HepG2 (cell line): ENCODE results near the gene DEGS1. TPM values are rescaled to one million over a fixed set of nuclear protein-coding genes. Genes with fewer than 3 reads are reported as not detected.

ENCODE experiments used
- ATAD3A ChIP-seq: sonication (generic); formaldehyde crosslinking; IDR thresholded peaks from 2 replicates; pipeline ENCODE4 v1.4.0; 2020; ENCODE audit warnings: missing genetic modification reagents
- BCL3 ChIP-seq: sonication (generic); formaldehyde crosslinking; IDR thresholded peaks from 2 replicates; pipeline ENCODE4 v1.5.1; 2020; ENCODE audit warnings: mild to moderate bottlenecking, missing genetic modification reagents, moderate library complexity
- BORCS8-MEF2B ChIP-seq: sonication (generic); formaldehyde crosslinking; IDR thresholded peaks from 2 replicates; pipeline ENCODE4 v1.8.0; 2022; ENCODE audit warnings: mild to moderate bottlenecking, missing genetic modification reagents
- BRD4 ChIP-seq: sonication (generic); formaldehyde crosslinking; IDR thresholded peaks from 2 replicates; pipeline ENCODE4 v1.4.0; 2020; ENCODE audit warnings: missing genetic modification reagents
- HIC2 ChIP-seq: sonication (generic); formaldehyde crosslinking; IDR thresholded peaks from 2 replicates; pipeline ENCODE4 v1.9.0; 2022; ENCODE audit warnings: low read depth, missing genetic modification reagents
- KDM5B ChIP-seq: sonication (generic); formaldehyde crosslinking; IDR thresholded peaks from 2 replicates; pipeline ENCODE4 v1.4.0; 2020; ENCODE audit warnings: missing genetic modification reagents, mild to moderate bottlenecking, borderline replicate concordance
- KLF9 ChIP-seq: IDR thresholded peaks from 2 replicates; pipeline ENCODE4 v1.6.1; 2016; ENCODE audit warnings: low read depth
- MIXL1 ChIP-seq: IDR thresholded peaks from 2 replicates; pipeline ENCODE4 v1.6.1; 2016
- ONECUT2 ChIP-seq: sonication (generic); formaldehyde crosslinking; IDR thresholded peaks from 2 replicates; pipeline ENCODE4 v1.4.0; 2020; ENCODE audit warnings: missing genetic modification reagents
- PHF8 ChIP-seq: sonication (generic); formaldehyde crosslinking; IDR thresholded peaks from 2 replicates; pipeline ENCODE4 v1.5.0; 2020; ENCODE audit warnings: missing genetic modification reagents
- PITX1 ChIP-seq: sonication (generic); formaldehyde crosslinking; IDR thresholded peaks from 2 replicates; pipeline ENCODE4 v1.5.1; 2020; ENCODE audit warnings: mild to moderate bottlenecking, missing genetic modification reagents
- POLR2A ChIP-seq, 2 experiments: IDR thresholded peaks; 2 replicates each; pipeline ENCODE4 v1.6.1; 2011; ENCODE audit warnings: low read depth in 2 of 2, low read length in 2 of 2, mild to moderate bottlenecking in 1 of 2, moderate library complexity in 1 of 2; ENCODE audit not compliant: insufficient read depth in 1 of 2
- REPIN1 ChIP-seq: sonication (generic); formaldehyde crosslinking; IDR thresholded peaks from 2 replicates; pipeline ENCODE4 v1.8.0; 2022; ENCODE audit warnings: missing genetic modification reagents, low read depth, mild to moderate bottlenecking, borderline replicate concordance
- SAFB2 ChIP-seq: sonication (generic); formaldehyde crosslinking; IDR thresholded peaks from 2 replicates; pipeline ENCODE4 v1.5.1; 2020; ENCODE audit warnings: missing genetic modification reagents, low read depth, mild to moderate bottlenecking, borderline replicate concordance
- SKIL ChIP-seq: sonication (generic); formaldehyde crosslinking; IDR thresholded peaks from 2 replicates; pipeline ENCODE4 v1.8.0; 2022; ENCODE audit warnings: missing genetic modification reagents, mild to moderate bottlenecking, moderate library complexity, borderline replicate concordance
- TOE1 ChIP-seq: sonication (generic); formaldehyde crosslinking; IDR thresholded peaks from 2 replicates; pipeline ENCODE4 v1.4.0; 2020; ENCODE audit warnings: mild to moderate bottlenecking, missing genetic modification reagents
- ZNF136 ChIP-seq: sonication (generic); formaldehyde crosslinking; IDR thresholded peaks from 2 replicates; pipeline ENCODE4 v1.8.1; 2022; ENCODE audit warnings: low read depth, mild to moderate bottlenecking, moderate library complexity, missing genetic modification reagents
- ZNF18 ChIP-seq: sonication (generic); formaldehyde crosslinking; IDR thresholded peaks from 2 replicates; pipeline ENCODE4 v1.8.0; 2022; ENCODE audit warnings: mild to moderate bottlenecking, missing genetic modification reagents; ENCODE audit not compliant: insufficient replicate concordance
- ZNF598 ChIP-seq: sonication (generic); formaldehyde crosslinking; IDR thresholded peaks from 2 replicates; pipeline ENCODE4 v1.5.1; 2020; ENCODE audit warnings: mild to moderate bottlenecking, missing genetic modification reagents, borderline replicate concordance
- ZNF691 ChIP-seq: sonication (generic); formaldehyde crosslinking; IDR thresholded peaks from 2 replicates; pipeline ENCODE4 v1.4.0; 2020; ENCODE audit warnings: missing genetic modification reagents, low read depth, mild to moderate bottlenecking, borderline replicate concordance
- ZNF792 ChIP-seq: IDR thresholded peaks from 2 replicates; pipeline ENCODE4 v1.6.1; 2016
- ZNF816 ChIP-seq: sonication (generic); formaldehyde crosslinking; IDR thresholded peaks from 2 replicates; pipeline ENCODE4 v1.8.0; 2022; ENCODE audit warnings: missing genetic modification reagents, mild to moderate bottlenecking, borderline replicate concordance
- ZNF891 ChIP-seq: sonication (generic); formaldehyde crosslinking; IDR thresholded peaks from 2 replicates; pipeline ENCODE4 v1.5.0; 2020; ENCODE audit warnings: mild to moderate bottlenecking, missing genetic modification reagents
- polyA plus RNA-seq, 8 experiments: library from polyadenylated mRNA; depleted of rRNA in 3 of 8; stranded (reverse) in 7 of 8; unstranded in 1 of 8; fragments of >200 nt; fragmentation: Illumina TruSeq in 4 of 8; extraction: Trizol in 4 of 8; gene quantifications; 2 replicates each; pipeline versions ENCODE4 v1.2.1 to v1.2.3, GENCODE V29; 2011 to 2016; ENCODE audit warnings: low read depth in 4 of 8, missing spikeins in 1 of 8, mixed read lengths in 1 of 8; ENCODE audit not compliant: insufficient read depth in 1 of 8
- total RNA-seq, 5 experiments: library from RNA; depleted of rRNA; stranded (reverse); fragments of >200 nt; fragmentation: Illumina TruSeq; extraction: Trizol; gene quantifications; 2 replicates each; pipeline ENCODE4 v1.2.3, GENCODE V29; 2016; ENCODE audit warnings: low read depth in 1 of 5

DEGS1 gene
- total and polyA plus RNA-seq, 2 of the 13 experiments (the other 11 are each of a cell fraction or from before 2014, with no cell fraction given): 18.1 to 35.9 TPM

GRCh38 chr1:224183591-224184312, 712 bp downstream of the DEGS1 start (continued):
- TF ChIP-seq ZNF891 (CRISPR knock-in tag) (no peak), ZNF691 (CRISPR knock-in tag) (no peak), PITX1 (CRISPR knock-in tag) (no peak), ONECUT2 (no peak), ZNF136 (no peak), ZNF816 (CRISPR knock-in tag) (no peak), REPIN1 (CRISPR knock-in tag) (no peak), HIC2 (CRISPR knock-in tag) (0 out of 2 replicates have a peak, but pooled peaks have one; percentile 29), BCL3 (CRISPR knock-in tag) (no peak; the same call in 1 of the 2 replicates), SKIL (CRISPR knock-in tag) (no peak), BRD4 (CRISPR knock-in tag) (no peak), BORCS8-MEF2B (CRISPR knock-in tag) (no peak; the same call in 1 of the 2 replicates), ZNF18 (CRISPR knock-in tag) (no peak), KDM5B (CRISPR knock-in tag) (peak; percentile 42; the same call in 1 of the 2 replicates), SAFB2 (CRISPR knock-in tag) (no peak), TOE1 (no peak), KLF9 (no peak), ATAD3A (CRISPR knock-in tag) (no peak), MIXL1 (no peak), PHF8 (CRISPR knock-in tag) (peak; percentile 78), ZNF598 (CRISPR knock-in tag) (no peak), ZNF792 (CRISPR knock-in tag) (no peak), POLR2A (IDR thresholded peaks at IDR 0.05; ENCODE audit: insufficient read depth in 1 of 2, low read depth in 2 of 2, low read length in 2 of 2) (0 out of 4 replicates have a peak, but pooled peaks of 1 of the 2 experiments have one; percentile 1)
